Measurements from ENCODE around the gene ADIG. TPM values are rescaled to one million over a fixed set of nuclear protein-coding genes. Genes with fewer than 3 reads are reported as not detected.

ADIG gene
- total RNA-seq, result not detected in 2 replicates

DNA sequence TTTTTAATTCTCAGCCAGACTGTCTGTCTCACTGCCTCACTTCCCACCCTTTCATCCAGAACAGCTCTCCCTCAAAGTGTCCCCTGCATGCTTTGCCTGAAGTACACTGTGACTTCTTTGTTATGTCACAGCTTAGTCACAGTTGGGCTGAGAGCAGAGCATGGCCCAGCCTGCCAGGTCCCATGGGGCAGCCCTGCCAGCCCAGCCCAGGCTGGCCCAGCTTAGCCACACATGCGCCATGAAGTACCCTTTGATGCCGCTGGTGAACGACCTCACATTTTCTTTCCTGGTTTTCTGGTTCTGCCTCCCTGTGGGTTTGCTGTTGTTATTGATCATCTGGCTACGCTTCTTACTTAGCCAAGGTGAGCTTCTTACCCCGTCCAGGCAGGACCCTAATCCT lies at the start of gene ADIG:
TSS of gene ADIG (plus strand) at position 185 of the 400 bp plus-strand sequence. CDS start at position 239, 54 bp downstream.

DNA sequence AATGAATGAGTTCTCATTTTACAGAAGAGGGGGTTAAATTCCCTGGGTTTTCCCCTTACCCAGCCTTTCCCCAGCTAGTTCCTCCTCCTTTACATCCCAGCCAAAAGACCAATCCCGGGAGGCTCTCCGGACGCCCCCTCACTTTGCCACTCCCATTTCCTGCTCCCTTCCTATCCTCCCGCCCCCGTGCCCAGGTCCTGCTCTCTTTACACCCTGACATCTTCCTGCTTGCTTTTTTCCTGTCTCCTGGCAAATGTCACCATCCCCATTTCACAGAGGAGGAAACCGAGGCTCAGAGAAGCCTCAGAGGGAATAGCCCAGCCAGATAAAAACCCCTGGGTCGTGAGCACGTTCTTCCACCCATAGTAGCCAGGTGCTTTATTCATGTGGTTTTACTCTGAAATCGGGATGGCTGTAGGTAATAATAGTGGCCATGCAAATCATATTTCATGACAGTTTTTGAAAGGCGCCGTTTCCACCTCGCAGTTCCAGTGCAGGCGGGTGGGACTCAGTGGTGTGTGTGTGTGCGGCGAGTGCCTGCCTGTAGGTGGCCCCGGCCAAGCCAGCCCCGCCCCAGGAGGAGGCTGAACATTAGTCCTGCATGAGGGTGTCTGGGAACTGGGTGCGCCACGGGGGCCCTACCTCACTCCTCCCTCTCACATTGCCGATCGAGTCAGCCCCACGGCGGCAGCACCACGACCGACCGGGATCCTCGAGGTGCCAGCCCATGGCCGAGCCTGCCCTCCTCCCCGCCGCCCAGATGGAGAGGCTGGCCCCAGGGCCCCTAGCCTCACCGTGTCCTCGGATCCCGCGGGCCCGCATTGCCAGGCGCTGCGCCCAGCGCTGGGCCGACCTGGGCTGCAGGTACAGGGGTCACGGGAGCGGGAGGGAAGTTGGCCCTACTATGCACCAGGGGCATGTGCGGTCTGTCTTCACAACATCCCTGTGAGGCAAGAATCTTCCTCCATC lies 20.5 kb downstream of the ADIG start, which contains the start of gene ARHGAP40:
TSS of gene ARHGAP40 (plus strand) at position 594 of the 969 bp plus-strand sequence.

Other genes starting within 250 kb of the ADIG start
- under 0.01 TPM in 1 of 2 replicates, not detected in the other for gene LBP, start 234.7 kb upstream of the ADIG start, total RNA-seq
- gene SNHG17, start 145.9 kb upstream of the ADIG start, total RNA-seq, result 2.4 and 4.6 TPM in 2 replicates
- gene RALGAPB, start 108.4 kb upstream of the ADIG start, total RNA-seq, result 18.3 and 22.1 TPM in 2 replicates
- not detected in 2 replicates for gene ARHGAP40, start 20.6 kb downstream of the ADIG start, total RNA-seq
- not detected in 2 replicates for gene SLC32A1, start 143.3 kb downstream of the ADIG start, total RNA-seq
- 6.6 and 8.3 TPM in 2 replicates for gene ACTR5, start 167.3 kb downstream of the ADIG start, total RNA-seq
- gene PPP1R16B, start 224.5 kb downstream of the ADIG start, total RNA-seq, result 141 and 183 TPM in 2 replicates